Uterus (tissue), 4 donors: ENCODE measurements around the gene AEN. TPM values are rescaled to one million over a fixed set of nuclear protein-coding genes. Genes with fewer than 3 reads are reported as not detected.
A peak's percentile ranks its signal among the peaks of the same experiment; 100 is the strongest.

Source experiments
- DNase-seq, 2 donors: peaks; one replicate each; pipeline ENCODE4 v3.0.0-alpha.2; 2019 to 2020
- H3K27ac ChIP-seq, 2 donors: fragments of 200-600 bp; sonication (generic); 1 replicate in 1 of 2; 2 replicates in 1 of 2; pipeline ENCODE4 v1.5.1; 2016 to 2018
- H3K27me3 ChIP-seq, 2 donors: fragments of 200-600 bp; sonication (generic); one replicate each; pipeline ENCODE4 v1.5.1; 2018 to 2019; ENCODE audit warnings: control low read depth in 1 of 2
- H3K36me3 ChIP-seq, 2 donors: fragments of 200-600 bp; sonication (generic); one replicate each; pipeline ENCODE4 v1.5.1; 2019; ENCODE audit warnings: control low read depth in 1 of 2
- H3K4me1 ChIP-seq, 2 donors: fragments of 200-600 bp; sonication (generic); one replicate each; pipeline ENCODE4 v1.5.1; 2018 to 2019; ENCODE audit warnings: control low read depth in 1 of 2
- H3K4me3 ChIP-seq, 2 donors: fragments of 200-600 bp; sonication (generic); 1 replicate in 1 of 2; 2 replicates in 1 of 2; pipeline ENCODE4 v1.5.1; 2018 to 2019; ENCODE audit warnings: mild to moderate bottlenecking in 1 of 2
- H3K9me3 ChIP-seq, 2 donors: fragments of 200-600 bp; sonication (generic); one replicate each; pipeline ENCODE4 v1.5.1; 2019; ENCODE audit warnings: control low read depth in 1 of 2
- POLR2A ChIP-seq, 2 donors: fragments of 450-650 bp; IDR thresholded peaks; one replicate each; pipeline ENCODE4 v1.6.1; 2016; ENCODE audit warnings: antibody characterized with exemption in 2 of 2, mild to moderate bottlenecking in 1 of 2, moderate library complexity in 1 of 2
- intact Hi-C: fragments of 100-400 bp; cut with DNase I; formaldehyde crosslinking; loops from one replicate; pipeline ENCODE4 v1.15.1; 2023; ENCODE audit warnings: low total_unique reads
- total RNA-seq, 4 donors: library from RNA; depleted of rRNA in 3 of 4; stranded (reverse); fragments of >200 nt in 3 of 4; gene quantifications; one replicate each; pipeline versions ENCODE4 v1.1.0 to v1.2.4, GENCODE V29; 2014 to 2023
- TF ChIP-seq, protein P1 (sequence below), 4 experiments: fragments of 200-600 bp in 2 of 4; fragments of 450-650 bp in 2 of 4; sonication (generic) in 2 of 4; IDR thresholded peaks; one replicate each; pipeline ENCODE4 v1.5.1; 2016 to 2019; ENCODE audit warnings: antibody characterized with exemption in 4 of 4, mild to moderate bottlenecking in 2 of 4, moderate library complexity in 1 of 4
- donor health status: DM: yes; HTN: yes; CAD: no.

The AEN gene
- total RNA-seq, 4 donors from 2014 or later: 1.0 to 20.2 (median 6.0) TPM

DNA sequence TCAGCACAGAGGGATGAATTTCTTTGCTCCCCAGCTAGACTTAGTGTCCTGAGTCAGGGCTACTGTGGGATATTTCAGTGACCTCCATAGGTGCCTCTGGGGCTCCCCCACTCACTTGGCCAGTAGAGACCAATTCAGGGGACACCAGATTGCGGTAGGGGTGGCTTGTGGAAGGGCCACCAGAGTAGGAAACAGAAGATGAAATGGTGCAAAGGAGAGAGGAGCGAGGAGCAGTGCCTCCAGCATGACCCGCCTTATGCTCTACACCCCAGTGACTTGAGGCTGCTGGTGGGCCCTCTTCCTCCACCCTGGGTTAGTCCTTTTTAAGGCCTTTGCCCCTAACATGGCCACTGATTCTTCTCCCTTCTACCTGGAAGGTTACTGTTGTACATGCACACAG lies 2.5 kb downstream of the AEN start:
- DNase-seq: no peak
- peak overlapping the region; percentile 86 to 93 for H3K27ac ChIP-seq
- intact Hi-C loops: loop anchor here (10.0 kb wide), 1 partner anchor 281 kb away; no protein-coding TSS in a partner anchor

DNA sequence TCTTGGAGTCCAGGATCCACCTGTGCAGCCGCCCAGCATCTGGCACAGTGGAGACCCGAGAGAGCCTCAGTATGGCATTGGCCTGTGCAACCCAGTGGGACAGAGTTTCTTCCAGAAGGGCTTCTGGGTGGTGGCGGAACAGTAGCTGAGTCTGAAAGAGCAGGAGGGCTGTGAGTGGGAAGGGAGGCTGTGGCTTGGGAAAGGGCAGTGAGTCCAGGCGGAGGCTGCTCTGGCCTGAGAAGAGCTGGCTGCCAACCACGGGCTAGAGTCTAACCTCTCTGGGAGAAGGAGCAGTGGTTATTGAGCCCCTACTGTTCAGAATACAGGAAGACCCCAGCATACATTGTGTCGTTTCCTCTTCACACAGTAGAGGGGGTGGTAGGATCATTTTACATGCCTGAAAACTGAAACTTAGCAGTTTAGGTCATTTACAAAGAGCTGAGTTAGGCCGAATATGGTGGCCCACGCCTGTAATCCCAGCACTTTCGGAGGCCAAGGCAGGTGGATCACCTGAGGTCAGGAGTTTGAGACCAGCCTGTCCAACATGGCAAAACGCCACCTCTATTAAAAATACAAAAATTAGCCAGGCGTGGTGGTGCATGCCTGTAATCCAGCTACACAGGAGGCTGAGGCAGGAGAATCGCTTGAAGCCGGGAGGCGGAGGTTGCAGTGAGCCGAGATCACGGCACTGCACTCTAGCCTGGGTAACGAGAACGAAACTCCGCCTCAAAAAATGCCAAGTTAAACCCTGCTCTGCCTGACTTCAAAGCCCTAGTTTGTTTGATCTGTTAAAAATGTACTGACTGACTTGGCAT lies 3.2 kb downstream of the AEN start:
- peak in 1 of 2 donors; percentile 46 for DNase-seq
- intact Hi-C loops: loop anchor here (10.0 kb wide), 1 partner anchor 280 kb away; no protein-coding TSS in a partner anchor
- TF ChIP-seq, protein P1, sequence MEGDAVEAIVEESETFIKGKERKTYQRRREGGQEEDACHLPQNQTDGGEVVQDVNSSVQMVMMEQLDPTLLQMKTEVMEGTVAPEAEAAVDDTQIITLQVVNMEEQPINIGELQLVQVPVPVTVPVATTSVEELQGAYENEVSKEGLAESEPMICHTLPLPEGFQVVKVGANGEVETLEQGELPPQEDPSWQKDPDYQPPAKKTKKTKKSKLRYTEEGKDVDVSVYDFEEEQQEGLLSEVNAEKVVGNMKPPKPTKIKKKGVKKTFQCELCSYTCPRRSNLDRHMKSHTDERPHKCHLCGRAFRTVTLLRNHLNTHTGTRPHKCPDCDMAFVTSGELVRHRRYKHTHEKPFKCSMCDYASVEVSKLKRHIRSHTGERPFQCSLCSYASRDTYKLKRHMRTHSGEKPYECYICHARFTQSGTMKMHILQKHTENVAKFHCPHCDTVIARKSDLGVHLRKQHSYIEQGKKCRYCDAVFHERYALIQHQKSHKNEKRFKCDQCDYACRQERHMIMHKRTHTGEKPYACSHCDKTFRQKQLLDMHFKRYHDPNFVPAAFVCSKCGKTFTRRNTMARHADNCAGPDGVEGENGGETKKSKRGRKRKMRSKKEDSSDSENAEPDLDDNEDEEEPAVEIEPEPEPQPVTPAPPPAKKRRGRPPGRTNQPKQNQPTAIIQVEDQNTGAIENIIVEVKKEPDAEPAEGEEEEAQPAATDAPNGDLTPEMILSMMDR (IDR thresholded peaks at IDR 0.05): peak; percentile 52 to 88 (median 76)
- no peak for TF ChIP-seq POLR2A (IDR thresholded peaks at IDR 0.05)
- Histone ChIP-seq H3K36me3 (no peaks in the 10 kb centered on the region), H3K4me3 (no peak overlapping the region), H3K27ac (peak overlapping the region; percentile 86 to 93), H3K27me3 (no peaks in the 10 kb centered on the region), H3K9me3 (no peaks in the 10 kb centered on the region), H3K4me1 (peaks cover 0 to 4% of the 10 kb centered on the region in 2 donors)

More for the DNA sequence above, 2.5 kb downstream of the AEN start:
- Histone ChIP-seq H3K27me3 (no peaks in the 10 kb centered on the region), H3K36me3 (no peaks in the 10 kb centered on the region), H3K4me3 (no peak overlapping the region), H3K9me3 (no peaks in the 10 kb centered on the region), H3K4me1 (peaks cover 0 to 4% of the 10 kb centered on the region in 2 donors)
- TF ChIP-seq, protein P1 (IDR thresholded peaks at IDR 0.05): no peak
- no peak for TF ChIP-seq POLR2A (IDR thresholded peaks at IDR 0.05)

DNA sequence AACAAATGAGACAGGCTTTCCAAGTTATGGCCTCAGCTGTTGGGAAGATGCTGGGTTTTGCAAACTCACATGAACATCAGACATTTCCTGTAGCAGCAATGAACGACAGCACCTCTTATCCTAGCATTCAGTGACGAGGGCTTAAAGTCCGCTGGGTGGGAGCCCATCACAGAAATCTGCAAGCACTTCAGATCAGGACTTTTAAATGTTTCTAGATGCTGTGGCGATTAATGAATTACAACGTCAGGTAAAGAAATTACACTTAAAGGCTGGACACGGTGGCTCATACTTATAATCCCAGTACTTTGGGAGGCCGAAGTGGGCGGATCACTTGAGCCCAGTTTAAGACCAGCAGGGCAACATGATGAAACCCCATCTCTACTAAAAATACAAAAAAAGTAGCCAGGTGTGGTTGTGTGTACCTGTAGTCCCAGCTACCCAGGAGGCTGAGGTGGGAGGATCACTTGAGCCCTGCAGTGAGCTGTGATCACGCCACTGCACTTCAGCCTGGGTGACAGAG lies 3.9 kb downstream of the AEN start:
- no peaks in the 10 kb centered on the region for H3K27me3 ChIP-seq
- H3K4me1 ChIP-seq: peaks cover 0 to 4% of the 10 kb centered on the region in 2 donors
- no peaks in the 10 kb centered on the region for H3K9me3 ChIP-seq
- TF ChIP-seq, protein P1 (IDR thresholded peaks at IDR 0.05): no peak
- TF ChIP-seq POLR2A (IDR thresholded peaks at IDR 0.05): no peak
- no peak for DNase-seq
- H3K27ac ChIP-seq: peak overlapping the region; percentile 86 to 93
- H3K4me3 ChIP-seq: no peak overlapping the region
- no peaks in the 10 kb centered on the region for H3K36me3 ChIP-seq
- intact Hi-C loops: loop anchor here (10.0 kb wide), 1 partner anchor 280 kb away; no protein-coding TSS in a partner anchor

DNA sequence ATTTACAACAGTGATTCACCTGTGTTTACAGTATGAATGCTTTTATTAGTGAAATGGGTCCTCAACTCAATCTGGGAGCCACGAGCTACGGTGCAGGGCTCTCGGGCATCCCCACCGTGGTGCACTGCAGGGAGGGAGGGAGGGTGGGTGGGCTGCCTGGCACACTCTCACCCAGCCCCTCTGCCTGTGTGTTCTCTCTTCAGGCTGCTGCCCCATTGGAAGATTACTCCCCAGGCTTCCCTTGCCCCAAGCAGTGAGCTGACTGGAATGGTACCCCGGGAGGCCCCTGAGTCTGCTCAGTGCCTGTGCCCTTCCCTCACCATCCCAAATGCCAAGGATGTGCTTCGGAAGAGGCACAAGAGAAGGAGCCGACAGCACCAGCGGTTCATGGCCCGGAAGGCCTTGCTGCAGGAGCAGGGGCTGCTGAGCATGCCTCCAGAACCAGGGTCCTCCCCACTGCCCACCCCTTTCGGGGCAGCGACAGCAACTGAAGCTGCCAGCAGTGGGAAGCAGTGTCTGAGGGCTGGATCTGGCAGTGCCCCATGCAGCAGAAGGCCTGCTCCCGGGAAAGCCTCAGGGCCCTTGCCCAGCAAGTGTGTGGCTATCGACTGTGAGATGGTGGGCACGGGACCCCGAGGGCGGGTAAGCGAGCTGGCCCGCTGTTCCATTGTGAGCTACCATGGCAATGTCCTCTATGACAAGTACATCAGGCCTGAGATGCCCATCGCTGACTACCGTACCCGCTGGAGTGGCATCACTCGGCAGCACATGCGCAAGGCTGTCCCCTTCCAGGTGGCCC lies 5.0 kb downstream of the AEN start:
- no peaks in the 10 kb centered on the region for H3K36me3 ChIP-seq
- H3K27me3 ChIP-seq: no peaks in the 10 kb centered on the region
- no peak for TF ChIP-seq POLR2A (IDR thresholded peaks at IDR 0.05)
- TF ChIP-seq, protein P1 (IDR thresholded peaks at IDR 0.05): no peak
- no peak for DNase-seq
- no peaks in the 10 kb centered on the region for H3K4me1 ChIP-seq
- H3K4me3 ChIP-seq: no peak overlapping the region
- no peaks in the 10 kb centered on the region for H3K9me3 ChIP-seq
- intact Hi-C loops: loop anchor here (10.0 kb wide), 1 partner anchor 279 kb away; no protein-coding TSS in a partner anchor
- no peak overlapping the region for H3K27ac ChIP-seq
